Measurements from ENCODE around the gene PSMC5.
"Not testable (repeated sequence)": the region's sequence is repeated elsewhere in the genome, so short reads cannot be mapped to it uniquely, and the experiment has no call there.

The PSMC5 gene

GRCh38 chr17:63880706-63881105, 53.5 kb downstream of the PSMC5 start:
- H3K9me3 ChIP-seq (ENCODE audit: low read length), result no peaks in the 10 kb centered on the region
- H3K27me3 ChIP-seq (ENCODE audit: insufficient read depth, low read length), result peaks cover 7% of the 10 kb centered on the region
- H3K9ac ChIP-seq (ENCODE audit: low read length), result no peak overlapping the region
- H3F3A ChIP-seq (ENCODE audit: insufficient read depth, low read length), result no peaks in the 10 kb centered on the region
- H3K4me2 ChIP-seq (ENCODE audit: low read length), result no peak overlapping the region
- no peak overlapping the region for H3K27ac ChIP-seq (ENCODE audit: low read depth, low read length, poor library complexity, severe bottlenecking)
- TF ChIP-seq, protein P1, sequence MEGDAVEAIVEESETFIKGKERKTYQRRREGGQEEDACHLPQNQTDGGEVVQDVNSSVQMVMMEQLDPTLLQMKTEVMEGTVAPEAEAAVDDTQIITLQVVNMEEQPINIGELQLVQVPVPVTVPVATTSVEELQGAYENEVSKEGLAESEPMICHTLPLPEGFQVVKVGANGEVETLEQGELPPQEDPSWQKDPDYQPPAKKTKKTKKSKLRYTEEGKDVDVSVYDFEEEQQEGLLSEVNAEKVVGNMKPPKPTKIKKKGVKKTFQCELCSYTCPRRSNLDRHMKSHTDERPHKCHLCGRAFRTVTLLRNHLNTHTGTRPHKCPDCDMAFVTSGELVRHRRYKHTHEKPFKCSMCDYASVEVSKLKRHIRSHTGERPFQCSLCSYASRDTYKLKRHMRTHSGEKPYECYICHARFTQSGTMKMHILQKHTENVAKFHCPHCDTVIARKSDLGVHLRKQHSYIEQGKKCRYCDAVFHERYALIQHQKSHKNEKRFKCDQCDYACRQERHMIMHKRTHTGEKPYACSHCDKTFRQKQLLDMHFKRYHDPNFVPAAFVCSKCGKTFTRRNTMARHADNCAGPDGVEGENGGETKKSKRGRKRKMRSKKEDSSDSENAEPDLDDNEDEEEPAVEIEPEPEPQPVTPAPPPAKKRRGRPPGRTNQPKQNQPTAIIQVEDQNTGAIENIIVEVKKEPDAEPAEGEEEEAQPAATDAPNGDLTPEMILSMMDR (IDR thresholded peaks at IDR 0.05; ENCODE audit: low read length), result no peak
- no peak for TF ChIP-seq EZH2 (IDR thresholded peaks at IDR 0.05; ENCODE audit: borderline replicate concordance, low read length)
- H3K36me3 ChIP-seq (ENCODE audit: insufficient read depth, low read length), result no peaks in the 10 kb centered on the region
- no peaks in the 10 kb centered on the region for H3K9me2 ChIP-seq (ENCODE audit: low read depth, low read length)
- no peaks in the 10 kb centered on the region for H3K79me2 ChIP-seq (ENCODE audit: insufficient read depth, low read length)
- no peaks in the 10 kb centered on the region for H4K20me1 ChIP-seq (ENCODE audit: insufficient read depth, low read length)
- no peak overlapping the region for H3K4me3 ChIP-seq (ENCODE audit: low read depth, low read length, poor library complexity, severe bottlenecking)
- H2AFZ ChIP-seq (ENCODE audit: low read length), result no peak overlapping the region
- H3K4me1 ChIP-seq (ENCODE audit: insufficient read depth, low read length, severe bottlenecking), result no peaks in the 10 kb centered on the region

- not testable (repeated sequence) for H3K36me3 ChIP-seq (ENCODE audit: insufficient read depth, low read length); H3K9me2 ChIP-seq (ENCODE audit: low read depth, low read length); H3K4me2 ChIP-seq (ENCODE audit: low read length); H3K9me3 ChIP-seq (ENCODE audit: low read length); H3K9ac ChIP-seq (ENCODE audit: low read length); H3K27me3 ChIP-seq (ENCODE audit: insufficient read depth, low read length); H3K4me3 ChIP-seq (ENCODE audit: low read depth, low read length, poor library complexity, severe bottlenecking); H2AFZ ChIP-seq (ENCODE audit: low read length); H4K20me1 ChIP-seq (ENCODE audit: insufficient read depth, low read length); H3K27ac ChIP-seq (ENCODE audit: low read depth, low read length, poor library complexity, severe bottlenecking); H3K4me1 ChIP-seq (ENCODE audit: insufficient read depth, low read length, severe bottlenecking); H3K79me2 ChIP-seq (ENCODE audit: insufficient read depth, low read length); H3F3A ChIP-seq (ENCODE audit: insufficient read depth, low read length)
These were observed 54.1 kb downstream of the PSMC5 start for GRCh38 chr17:63881337-63881736.

Measured in OCI-LY1 (cell line).